SIG-M5 (cell line): ENCODE measurements around the gene SRSF5.

Source experiments
- DNase-seq: peaks from one replicate; lab custom pipeline; 2025; lab: John Stamatoyannopoulos, UW

The SRSF5 gene

DNA sequence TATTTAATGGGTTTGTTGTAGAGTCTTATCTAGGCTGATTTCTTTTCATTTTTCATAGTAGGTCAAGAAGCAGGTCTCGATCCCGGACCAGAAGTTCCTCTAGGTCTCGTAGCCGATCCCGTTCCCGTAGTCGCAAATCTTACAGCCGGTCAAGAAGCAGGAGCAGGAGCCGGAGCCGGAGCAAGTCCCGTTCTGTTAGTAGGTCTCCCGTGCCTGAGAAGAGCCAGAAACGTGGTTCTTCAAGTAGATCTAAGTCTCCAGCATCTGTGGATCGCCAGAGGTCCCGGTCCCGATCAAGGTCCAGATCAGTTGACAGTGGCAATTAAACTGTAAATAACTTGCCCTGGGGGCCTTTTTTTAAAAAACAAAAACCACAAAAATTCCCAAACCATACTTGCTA lies 4.2 kb downstream of the SRSF5 start:
- DNase-seq, result no peak

DNA sequence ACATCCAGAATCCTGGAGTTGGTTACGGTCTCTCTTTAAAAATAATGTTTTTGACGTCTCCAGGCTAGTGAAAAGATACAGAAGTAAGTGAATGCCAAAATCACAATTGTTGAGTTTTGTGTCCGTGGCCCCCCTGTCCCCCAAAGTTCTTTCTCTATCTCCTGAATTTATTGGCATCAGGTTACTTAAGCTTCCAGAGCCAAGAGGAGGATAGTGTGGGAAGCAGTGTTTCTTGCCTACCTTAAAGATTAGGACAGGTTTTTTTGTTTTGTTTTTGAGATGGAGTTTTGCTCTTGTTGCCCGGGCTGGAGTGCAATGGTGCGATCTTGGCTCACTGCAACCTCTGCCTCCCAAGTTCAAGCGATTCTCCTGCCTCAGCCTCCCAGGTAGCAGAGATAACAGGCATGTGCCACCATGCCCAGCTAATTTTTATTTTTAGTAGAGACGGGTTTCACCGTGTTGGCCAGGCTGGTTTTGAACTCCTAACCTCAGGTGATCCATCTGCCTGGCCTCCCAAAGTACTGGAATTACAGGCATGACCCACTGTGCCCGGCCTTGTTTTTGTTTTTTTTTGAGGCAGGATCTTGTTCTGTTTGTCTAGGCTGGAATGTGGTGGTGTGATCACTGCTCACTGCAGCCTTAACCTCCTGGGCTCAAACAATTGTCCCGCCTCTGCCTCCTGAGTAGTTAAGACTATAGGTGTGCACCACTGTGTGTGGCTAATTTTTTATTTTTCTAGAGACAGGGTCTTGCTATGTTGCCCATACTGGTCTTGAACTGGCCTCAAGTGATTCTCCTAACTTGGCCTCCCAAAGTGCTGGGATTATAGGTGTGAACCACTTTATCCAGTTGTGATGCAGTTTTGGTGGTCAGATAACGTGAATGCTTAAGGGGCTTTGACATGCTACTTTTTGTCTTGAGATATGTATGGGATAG lies 5.4 kb downstream of the SRSF5 start:
- no peak for DNase-seq

DNA sequence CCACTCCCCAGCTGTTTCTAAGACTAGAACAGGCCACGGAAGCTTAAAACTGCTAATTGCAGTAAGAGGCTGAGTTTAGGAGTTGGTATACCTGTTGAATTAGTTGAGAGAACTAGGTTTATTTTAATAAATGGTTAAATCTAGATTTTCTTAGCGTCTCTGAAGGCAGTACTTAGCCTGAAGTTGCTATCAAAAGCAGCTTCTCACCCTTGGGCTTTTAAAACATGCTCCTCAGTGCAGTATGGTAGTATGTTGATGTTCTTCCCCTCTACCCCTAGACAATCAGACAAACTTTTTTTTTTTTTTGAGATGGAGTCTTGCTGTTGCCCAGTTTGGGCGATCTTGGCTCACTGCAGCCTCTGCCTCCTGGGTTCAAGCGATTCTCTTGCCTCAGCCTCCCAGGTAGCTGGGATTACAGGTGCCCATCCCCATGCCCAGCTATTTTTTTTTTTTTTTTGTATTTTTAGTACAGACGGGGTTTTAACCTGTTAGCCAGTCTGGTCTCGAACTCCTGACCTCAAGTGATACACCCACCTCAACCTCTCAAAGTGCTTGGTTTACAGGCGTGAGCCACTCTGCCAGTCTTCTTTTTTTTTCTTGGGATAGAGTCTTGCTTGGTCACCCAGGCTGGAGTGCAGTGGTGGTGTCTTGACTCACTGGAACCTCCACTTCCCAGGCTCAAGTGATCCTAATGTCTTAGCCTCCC lies 6.8 kb downstream of the SRSF5 start:
- DNase-seq, result no peak

DNA sequence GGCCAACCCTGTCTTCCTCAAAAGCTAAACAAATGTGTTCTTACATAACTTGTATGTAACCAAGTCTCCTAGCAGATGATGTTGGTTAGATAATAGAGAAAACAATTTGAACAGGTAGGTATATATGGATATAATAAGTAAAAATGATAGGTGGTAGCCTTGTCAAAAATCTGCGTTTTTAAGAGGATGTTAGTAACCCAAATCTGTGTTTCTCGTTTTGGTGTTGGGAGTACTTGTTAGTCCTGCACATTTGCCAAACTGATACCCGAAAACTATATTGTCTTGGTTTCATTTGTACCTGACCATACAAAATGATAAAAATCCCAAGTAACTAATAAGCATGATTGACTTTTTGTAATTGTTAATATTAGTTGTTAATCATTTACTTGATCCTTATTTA lies 8.1 kb downstream of the SRSF5 start:
- DNase-seq, result no peak

DNA sequence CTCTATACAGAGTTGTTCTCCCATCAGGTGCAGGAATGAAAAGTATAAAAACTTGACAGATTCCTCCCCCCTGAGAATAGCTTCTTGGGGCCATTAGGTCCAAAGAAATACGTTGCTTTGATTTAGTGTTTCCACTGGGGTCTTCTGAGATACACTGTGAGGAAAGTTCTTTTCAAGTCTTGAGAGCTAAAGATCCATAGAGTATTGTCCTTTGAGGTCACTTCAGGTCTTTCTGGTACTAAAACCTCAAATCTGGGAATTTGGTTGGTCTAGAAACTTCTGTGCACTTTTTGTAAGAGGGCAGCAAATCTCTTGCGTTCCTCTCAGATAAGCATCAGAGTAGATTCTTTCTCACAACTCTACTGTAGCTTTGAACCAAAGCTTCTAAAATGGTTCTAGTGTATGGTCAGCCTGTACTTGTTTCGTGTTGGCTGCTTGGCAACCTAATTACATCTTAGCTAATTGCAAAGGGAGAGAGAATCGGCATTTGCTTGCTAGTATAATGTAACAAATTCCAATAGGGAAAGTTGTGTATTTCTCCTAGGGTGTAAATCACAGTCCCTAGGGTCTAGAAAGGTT lies 10.0 kb downstream of the SRSF5 start:
- no peak for DNase-seq

DNA sequence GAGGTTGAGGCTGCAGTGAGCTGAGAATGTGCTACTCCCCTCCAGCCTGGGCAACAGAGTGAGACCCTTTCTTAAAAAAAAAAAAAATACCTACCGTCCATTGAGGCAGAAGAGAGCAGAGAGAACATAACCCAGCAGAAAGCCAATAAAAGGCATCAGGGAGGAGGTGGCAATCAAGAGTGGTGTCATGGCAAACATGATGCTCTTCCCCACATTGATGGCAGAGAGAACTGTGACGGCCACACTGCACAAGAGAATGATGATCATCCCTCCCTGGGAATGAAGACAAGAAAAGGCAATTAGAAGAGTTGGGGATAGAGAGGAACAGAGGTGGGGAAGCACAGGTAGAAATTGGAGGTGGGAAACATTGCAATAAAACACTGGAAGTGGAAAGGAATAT lies 12.1 kb downstream of the SRSF5 start:
- DNase-seq, result no peak

DNA sequence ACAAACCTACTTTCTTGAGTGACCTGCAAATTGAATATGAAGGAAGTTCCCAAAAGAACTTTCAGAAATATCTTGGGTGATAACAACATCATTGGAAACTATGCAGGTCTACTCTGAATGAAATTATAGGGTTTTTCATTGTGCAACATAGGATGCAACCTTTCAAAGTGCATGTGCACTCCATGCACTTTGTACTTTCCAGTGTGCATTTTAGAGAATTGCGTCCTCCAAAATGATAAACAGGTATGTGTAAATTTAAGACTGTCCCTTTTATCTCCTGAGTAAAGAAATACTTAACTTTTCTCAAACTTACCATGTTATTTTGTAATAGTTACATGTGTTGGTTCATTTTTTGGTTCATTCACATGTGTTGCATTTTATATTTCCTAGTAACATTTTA lies 13.2 kb downstream of the SRSF5 start:
- DNase-seq, result no peak

DNA sequence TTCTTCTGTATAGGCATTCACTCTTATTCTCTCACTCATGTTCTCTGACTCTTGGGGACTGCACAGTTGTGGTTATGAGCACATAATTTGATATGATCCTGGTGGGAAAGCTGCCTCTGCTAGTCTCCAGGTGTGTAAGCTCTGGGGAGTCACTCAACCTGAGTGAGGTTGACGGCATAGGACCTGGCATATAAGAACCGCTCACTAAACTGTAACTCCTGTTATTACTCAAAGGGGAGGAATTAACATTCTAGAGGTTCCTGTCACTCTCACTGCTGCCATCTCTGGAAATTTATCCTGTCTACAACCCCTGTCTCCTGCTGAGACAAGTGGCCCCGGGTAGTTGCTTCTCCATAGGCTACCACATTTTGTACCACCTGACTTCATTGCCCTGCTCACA lies 14.0 kb downstream of the SRSF5 start:
- DNase-seq, result no peak

DNA sequence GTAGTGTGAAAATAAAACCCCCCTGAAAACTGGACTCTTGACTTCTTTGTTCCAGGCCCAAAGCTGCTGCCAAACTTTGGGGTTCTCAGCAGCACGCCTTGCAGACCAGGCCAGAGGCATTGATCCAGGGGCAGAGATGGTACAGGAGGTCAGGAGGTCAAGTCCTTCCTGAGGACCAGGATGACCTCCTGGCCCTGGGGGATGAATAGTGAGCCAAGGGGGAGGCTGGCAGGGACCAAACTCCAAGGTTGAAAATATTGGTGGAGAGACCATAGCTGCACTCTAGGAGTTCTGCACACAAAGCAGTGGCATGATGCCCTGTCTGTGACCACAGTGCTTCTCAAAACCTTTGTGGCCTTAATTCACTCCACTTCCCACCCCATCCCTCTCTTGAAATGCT lies 18.0 kb downstream of the SRSF5 start:
- no peak for DNase-seq

DNA sequence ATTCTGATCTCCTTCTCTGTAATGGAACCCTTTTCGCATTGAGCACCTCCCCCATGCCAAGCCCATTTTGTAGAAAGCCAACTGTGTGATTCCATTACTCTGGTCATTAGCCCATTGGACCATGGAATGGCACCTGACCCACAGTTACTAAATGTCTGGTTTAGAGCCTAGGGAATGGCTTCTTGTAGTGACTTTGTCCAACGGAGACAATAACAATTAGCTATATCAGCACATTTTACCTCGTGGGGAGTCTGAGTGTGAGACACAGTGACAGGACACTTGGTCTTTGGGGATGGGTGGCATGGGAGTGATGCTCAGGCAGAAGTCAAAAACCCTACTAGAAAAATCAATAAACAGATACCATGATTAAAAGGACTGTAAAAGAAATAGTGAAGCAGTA lies 19.7 kb downstream of the SRSF5 start:
- DNase-seq, result no peak

DNA sequence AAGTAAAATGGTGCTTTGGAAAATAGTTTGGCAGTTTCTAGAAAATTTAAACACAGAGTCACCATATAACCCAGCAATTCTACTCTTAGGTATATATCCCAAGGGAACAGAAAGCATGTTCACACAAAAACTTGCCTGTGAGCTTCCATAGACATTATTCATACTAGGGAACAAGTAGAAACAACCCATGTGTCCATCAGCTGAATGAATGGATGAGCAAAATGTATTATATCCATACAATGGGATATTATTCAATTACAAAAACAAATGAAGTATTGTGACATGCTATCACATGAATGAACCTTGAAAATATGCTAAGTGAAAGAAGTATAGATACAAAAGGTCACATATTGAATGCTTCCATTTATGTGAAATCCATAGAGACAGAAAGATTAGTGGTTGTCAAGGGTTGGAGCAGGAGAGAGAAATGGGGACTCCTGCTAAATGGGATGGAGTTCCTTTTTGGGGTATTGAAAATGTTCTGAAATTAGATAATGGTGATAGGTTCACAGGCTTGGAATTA lies 22.2 kb downstream of the SRSF5 start:
- no peak for DNase-seq

DNA sequence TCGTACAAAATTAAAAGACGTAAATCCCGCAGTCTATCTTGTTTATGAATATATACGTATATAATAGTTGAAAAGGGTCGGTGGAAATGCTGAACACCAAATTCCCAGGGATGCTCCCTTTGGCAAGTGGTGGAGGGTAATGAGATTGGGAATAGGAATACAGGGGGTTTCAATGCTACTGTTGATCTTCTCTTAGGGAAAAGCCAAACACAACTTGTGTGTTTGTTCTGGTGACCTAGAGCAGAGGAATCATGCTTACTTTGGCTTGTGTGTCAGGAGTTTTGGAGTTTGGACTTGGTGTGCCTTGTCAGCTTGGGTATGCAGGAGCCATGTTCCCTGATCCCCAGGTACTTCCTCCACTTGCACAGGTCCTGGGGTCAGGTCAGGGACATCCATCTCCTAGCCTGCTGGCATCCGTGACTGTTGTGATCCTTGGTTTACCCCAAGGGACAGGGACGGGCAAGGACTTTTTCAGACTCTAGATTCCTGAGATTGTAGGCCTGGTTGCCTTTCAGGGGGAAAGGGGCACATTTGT lies 26.0 kb downstream of the SRSF5 start:
- DNase-seq, result no peak

DNA sequence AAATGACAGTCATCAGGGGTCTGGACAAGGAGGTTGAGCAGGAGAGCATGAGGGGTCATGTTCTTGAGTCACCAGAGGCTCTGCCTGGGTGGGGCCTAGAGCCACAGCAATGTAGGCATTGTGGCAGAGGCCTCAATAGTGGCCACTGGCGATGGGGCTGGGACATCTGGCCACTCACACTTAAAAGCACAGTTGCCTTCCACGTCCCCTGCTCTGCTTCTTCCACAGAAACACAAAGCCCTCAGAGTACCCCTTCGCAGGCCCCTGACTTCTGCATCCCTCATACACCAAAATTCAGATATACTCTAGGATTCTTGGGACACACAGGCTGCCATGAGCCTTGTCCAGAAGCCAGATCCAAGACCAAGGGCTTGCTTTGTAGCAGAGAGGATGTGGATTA lies 27.8 kb downstream of the SRSF5 start:
- no peak for DNase-seq

DNA sequence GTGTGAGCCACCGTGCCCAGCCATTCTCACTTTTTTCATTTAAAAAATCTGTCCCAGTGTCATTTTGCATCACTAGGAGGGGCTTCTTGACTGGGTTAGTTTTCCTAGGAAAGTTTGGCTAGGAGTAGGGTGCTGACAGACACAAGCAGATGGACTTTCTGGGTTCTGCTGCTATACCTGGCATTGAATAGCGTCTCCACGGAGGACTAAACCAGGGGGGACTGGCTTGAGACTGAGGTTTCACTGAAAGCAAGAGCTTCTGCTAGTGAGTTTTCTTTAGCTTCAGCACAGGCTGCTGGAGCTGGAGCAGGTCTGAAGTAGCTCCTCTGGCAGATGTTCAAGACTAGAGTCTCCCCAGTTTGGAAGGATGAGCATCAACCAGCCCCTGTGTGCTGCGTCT lies 28.7 kb downstream of the SRSF5 start:
- no peak for DNase-seq

DNA sequence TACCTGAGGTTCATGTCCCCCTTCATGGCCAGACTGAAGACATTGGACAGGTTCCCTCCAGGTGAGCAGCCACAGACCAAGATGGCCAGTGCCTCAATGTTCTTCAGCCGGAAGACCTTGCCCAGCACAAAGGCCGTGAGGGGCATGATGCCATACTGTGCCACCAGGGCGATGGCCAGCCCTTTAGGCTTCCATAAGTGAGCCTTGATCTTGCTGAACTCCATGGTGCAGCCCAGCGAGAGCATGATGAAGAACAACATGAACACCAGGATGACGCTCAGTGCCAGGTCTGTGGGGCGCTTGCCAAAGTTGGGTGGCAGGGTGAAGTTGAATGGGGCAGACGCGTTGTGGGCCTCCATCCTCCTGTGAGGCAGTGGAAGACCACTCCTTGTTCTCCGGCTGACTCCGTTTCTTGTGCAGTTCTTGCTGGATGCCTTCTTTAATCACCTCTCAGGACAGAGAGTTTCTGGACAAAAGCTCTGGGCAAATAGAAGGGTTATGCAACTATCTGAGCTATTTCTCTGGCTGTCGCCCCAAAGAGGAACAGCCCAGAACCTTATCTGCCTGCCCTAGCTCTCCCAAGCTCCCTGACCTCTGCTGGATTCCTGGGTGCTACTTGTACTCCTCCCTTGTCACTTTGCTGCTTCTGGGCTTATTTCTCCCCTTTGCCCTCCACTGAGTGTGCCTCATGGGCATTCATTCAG lies 30.0 kb downstream of the SRSF5 start, which contains the start of gene SLC10A1:
TSS of gene SLC10A1 (minus strand) at position 445 of the 704 bp plus-strand sequence. CDS start at position 359, 86 bp downstream.
- no peak for DNase-seq

DNA sequence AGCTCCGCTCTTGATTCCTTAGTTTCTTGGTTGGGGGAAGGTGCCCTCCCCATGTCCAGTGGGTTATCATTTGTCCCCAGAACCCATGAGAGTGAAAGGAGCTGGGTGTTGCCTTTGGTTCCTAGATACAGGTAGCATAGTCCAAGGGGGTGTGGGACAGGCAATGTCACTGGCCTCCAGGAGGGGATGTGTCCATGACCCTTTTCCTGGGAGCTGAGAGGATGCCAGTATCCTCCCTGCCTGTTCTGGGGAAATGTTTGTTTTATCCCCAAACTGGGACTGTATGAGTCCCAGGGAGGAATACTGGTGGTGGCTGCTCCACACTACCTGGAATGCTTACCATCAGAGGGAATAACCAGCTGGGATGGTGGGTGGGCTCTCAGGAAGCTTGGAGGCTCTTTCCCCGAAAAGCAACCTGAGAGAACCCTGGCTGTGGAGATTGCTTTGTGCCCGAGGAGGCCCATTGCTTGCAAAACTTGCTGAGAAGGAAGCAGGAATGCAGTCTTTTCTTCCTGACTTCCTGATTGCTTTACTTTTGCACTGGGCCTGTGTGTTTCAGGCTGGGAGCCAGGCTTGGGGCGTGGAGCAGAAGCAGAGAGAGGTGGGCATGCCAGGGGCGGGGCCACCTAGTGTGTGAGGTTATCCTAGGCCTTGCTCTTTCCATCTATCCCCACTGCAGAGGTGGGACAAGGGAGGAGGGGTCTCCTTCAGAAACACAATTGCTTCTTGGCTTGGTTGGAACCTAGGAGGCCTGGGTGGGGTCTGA lies 30.8 kb downstream of the SRSF5 start:
- DNase-seq, result no peak

DNA sequence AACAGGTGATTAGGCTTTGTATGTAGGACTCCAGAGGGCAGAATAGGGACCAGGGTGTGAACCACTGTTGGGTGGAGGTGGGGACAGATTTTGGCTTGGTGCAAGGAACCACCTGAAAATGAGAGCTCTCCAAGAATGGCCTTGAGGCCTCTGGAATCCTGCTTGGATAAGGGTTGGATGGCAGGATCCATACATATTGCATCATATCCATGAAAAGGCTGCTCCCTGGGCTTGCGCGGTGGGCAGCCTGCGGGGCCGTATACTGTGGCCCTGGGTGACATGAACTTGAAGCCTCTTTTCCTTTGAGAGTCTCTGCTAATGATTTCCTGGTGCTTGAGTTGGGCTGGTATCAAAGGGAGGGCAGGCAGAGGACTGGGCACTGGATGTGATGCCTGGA lies 31.4 kb downstream of the SRSF5 start:
- no peak for DNase-seq

DNA sequence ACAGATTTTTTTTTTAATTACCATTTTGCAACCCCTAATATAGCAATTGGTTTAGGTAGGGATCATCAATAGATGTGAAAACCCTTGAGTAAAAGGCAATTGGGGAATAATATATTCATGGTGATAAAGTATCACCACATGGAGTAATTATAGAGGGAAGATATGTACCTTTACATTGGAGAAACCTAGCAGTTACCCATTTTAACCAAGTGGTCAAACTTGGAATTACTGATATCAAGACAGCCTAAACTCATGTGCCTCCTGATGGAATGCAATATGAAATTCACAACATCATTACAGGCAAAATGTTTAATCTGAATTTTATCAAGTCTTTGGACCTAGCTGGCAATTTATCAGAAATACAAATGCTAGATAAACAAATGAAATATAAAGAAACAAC lies 36.8 kb downstream of the SRSF5 start:
- DNase-seq, result no peak

DNA sequence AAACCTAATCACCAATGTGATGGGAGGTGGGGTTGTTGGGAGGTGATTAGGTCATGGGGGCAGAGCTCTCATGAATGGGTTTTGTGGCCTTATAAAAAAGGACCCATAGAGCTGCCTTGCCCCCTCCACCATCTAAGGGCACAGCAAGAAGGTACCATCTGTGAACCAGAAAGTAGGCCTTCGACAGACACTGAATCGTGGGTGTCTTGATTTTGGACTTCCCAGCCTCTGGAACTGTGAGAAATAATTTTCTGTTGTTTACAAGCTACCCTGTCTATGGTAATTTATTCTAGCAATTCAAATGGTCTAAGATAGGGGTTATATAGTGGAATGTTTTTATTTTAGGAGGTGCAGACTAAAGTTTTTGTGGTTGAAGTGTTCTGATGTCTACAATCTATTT lies 38.0 kb downstream of the SRSF5 start:
- DNase-seq, result no peak

DNA sequence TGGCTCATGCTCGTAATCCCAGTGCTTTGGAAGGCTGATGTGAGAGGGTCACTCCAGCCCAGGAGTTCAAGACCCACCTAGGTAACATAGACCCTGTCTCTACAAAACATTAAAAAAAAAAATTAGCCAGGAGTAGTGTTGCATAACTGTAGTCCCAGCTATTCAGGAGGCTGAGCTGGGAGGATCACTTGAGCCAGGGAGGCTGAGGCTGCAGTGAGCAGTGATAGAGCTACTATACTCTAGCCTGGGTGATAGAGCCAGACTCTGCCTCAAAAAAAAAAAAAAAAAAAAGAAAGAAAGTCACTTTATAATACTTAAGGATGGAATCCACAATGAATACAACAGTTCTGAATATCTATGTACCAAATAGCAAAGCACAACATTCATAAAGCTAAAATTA lies 40.2 kb downstream of the SRSF5 start:
- no peak for DNase-seq
